Keratinocyte (primary cell): ENCODE data around the gene ZFAND6. TPM values are rescaled to one million over a fixed set of nuclear protein-coding genes. Genes with fewer than 3 reads are reported as not detected.

ENCODE experiments used
- DNase-seq: peaks from one replicate; pipeline ENCODE4 v3.0.0-alpha.2; 2011; ENCODE audit warnings: low read depth, missing footprints, low spot score
- FAIRE-seq: peaks from 2 replicates; lab custom pipeline; 2011; peaks lifted over from hg19 to GRCh38; lab: Jason Lieb, UNC
- H2AFZ ChIP-seq: 2 replicates; pipeline ENCODE4 v1.6.0; 2012; ENCODE audit warnings: low read length, control low read depth, inconsistent platforms; ENCODE audit not compliant: control insufficient read depth
- H3K27ac ChIP-seq: 2 replicates; pipeline ENCODE4 v1.5.1; 2011; ENCODE audit warnings: low read length; ENCODE audit not compliant: control insufficient read depth, insufficient read depth
- H3K27me3 ChIP-seq: 3 replicates; pipeline ENCODE4 v1.6.0; 2011; ENCODE audit warnings: low read length; ENCODE audit not compliant: control insufficient read depth, insufficient read depth; ENCODE audit errors: extremely low read depth
- H3K36me3 ChIP-seq, 2 experiments: 2 replicates in 1 of 2; 3 replicates in 1 of 2; pipeline ENCODE4 v1.5.1; 2011; ENCODE audit warnings: low read length in 2 of 2, mild to moderate bottlenecking in 1 of 2; ENCODE audit not compliant: control insufficient read depth in 2 of 2, insufficient read depth in 2 of 2; ENCODE audit errors: extremely low read depth in 1 of 2
- H3K4me1 ChIP-seq: 3 replicates; pipeline ENCODE4 v1.5.1; 2011; ENCODE audit warnings: low read length; ENCODE audit not compliant: control insufficient read depth, insufficient read depth; ENCODE audit errors: extremely low read depth
- H3K4me2 ChIP-seq: 3 replicates; pipeline ENCODE4 v1.6.0; 2011; ENCODE audit warnings: low read depth, low read length; ENCODE audit not compliant: control insufficient read depth, insufficient read depth; ENCODE audit errors: extremely low read depth
- H3K4me3 ChIP-seq, 3 experiments: fragments of 200-600 bp in 1 of 3; sonication (generic) in 1 of 3; 2 replicates in 2 of 3; 3 replicates in 1 of 3; pipeline ENCODE4 v1.5.1; 2011 to 2016; ENCODE audit warnings: low read length in 3 of 3, mild to moderate bottlenecking in 3 of 3, control low read depth in 2 of 3, inconsistent platforms in 1 of 3, low read depth in 1 of 3, mixed read lengths in 1 of 3, mixed run types in 1 of 3, moderate library complexity in 1 of 3; ENCODE audit not compliant: control insufficient read depth in 2 of 3, insufficient read depth in 2 of 3; ENCODE audit errors: extremely low read depth in 1 of 3
- H3K79me2 ChIP-seq: 2 replicates; pipeline ENCODE4 v1.6.0; 2012; ENCODE audit warnings: low read length; ENCODE audit not compliant: control insufficient read depth, insufficient read depth
- H3K9ac ChIP-seq: 3 replicates; pipeline ENCODE4 v1.6.0; 2011; ENCODE audit warnings: low read length; ENCODE audit not compliant: control insufficient read depth, insufficient read depth; ENCODE audit errors: extremely low read depth
- H3K9me1 ChIP-seq: 3 replicates; pipeline ENCODE4 v1.6.0; 2011; ENCODE audit warnings: low read length; ENCODE audit not compliant: control insufficient read depth, insufficient read depth; ENCODE audit errors: extremely low read depth
- H3K9me3 ChIP-seq: 2 replicates; pipeline ENCODE4 v1.5.1; 2012; ENCODE audit warnings: low read depth, low read length; ENCODE audit not compliant: control insufficient read depth
- H4K20me1 ChIP-seq: 3 replicates; pipeline ENCODE4 v1.6.0; 2011; ENCODE audit warnings: low read length; ENCODE audit not compliant: control insufficient read depth, insufficient read depth; ENCODE audit errors: extremely low read depth
- CTCF ChIP-seq, 3 experiments: IDR thresholded peaks in 1 of 3; conservative IDR thresholded peaks in 1 of 3; optimal IDR thresholded peaks in 1 of 3; 2 replicates in 2 of 3; 3 replicates in 1 of 3; pipeline versions ENCODE3 to v1.5.1; 2011; ENCODE audit warnings: low read length in 3 of 3, mild to moderate bottlenecking in 3 of 3, moderate library complexity in 2 of 3, control low read depth in 1 of 3, inconsistent platforms in 1 of 3; ENCODE audit not compliant: insufficient read depth in 2 of 3; ENCODE audit errors: extremely low read depth in 1 of 3
- EZH2 ChIP-seq: IDR thresholded peaks from one replicate; pipeline ENCODE4 v1.6.1; 2012; ENCODE audit warnings: inconsistent platforms, mild to moderate bottlenecking, low read length, moderate library complexity
- dilution Hi-C: fragments of 300-500 bp; cut with MboI; formaldehyde crosslinking; loops from one replicate; pipeline ENCODE4 v1.7.0; 2020; ENCODE audit warnings: low sequenced_read_pairs; ENCODE audit not compliant: extremely low pct_ligation_motif_present
- polyA plus RNA-seq, 5 experiments: library from polyadenylated mRNA; depleted of rRNA in 3 of 5; stranded (reverse) in 3 of 5; stranded (forward) in 1 of 5; unstranded in 1 of 5; fragments of >200 nt; gene quantifications; 1 replicate in 1 of 5; 2 replicates in 3 of 5; 3 replicates in 1 of 5; pipeline versions ENCODE4 v1.2.1 to v1.2.3, GENCODE V29; 2011 to 2012; ENCODE audit warnings: missing spikeins in 2 of 5, low read depth in 1 of 5, low replicate concordance in 1 of 5

Gene ZFAND6
- polyA plus RNA-seq, 1 donor (not counting 4 experiments of a cell fraction or from before 2014, with no cell fraction given): 142 TPM

DNA sequence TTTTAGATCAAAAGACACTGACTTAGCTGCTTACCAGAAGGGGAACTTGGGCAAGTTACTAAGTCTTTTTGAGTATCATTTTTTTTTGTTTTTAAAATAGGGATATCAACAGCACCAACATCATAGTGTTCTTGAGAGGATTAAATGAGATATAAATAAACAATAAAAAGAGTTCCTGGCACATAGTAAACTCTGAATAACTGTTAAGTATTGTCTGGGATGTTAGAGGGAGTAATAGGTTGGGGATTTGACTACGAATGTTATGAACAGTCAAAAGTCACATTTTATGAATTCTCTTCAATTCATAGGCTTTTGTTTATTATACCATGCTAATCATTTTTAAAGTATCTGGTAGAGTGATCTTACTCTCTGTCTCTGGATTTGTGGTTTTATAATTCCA lies 55.5 kb downstream of the ZFAND6 start:
- dilution Hi-C loops: no loop called here
- Histone ChIP-seq H4K20me1 (no peaks in the 10 kb centered on the region), H3K36me3 (no peaks in the 10 kb centered on the region), H3K4me2 (no peak overlapping the region), H3K9me1 (no peaks in the 10 kb centered on the region), H3K27ac (no peak overlapping the region), H3K79me2 (peaks cover 35% of the 10 kb centered on the region), H3K9ac (no peak overlapping the region), H3K4me1 (no peaks in the 10 kb centered on the region), H3K4me3 (no peak overlapping the region), H3K27me3 (no peaks in the 10 kb centered on the region), H3K9me3 (no peaks in the 10 kb centered on the region), H2AFZ (no peak overlapping the region)
- FAIRE-seq: no peak
- no peak for TF ChIP-seq CTCF (optimal IDR thresholded peaks at IDR 0.05 in 1 of 3, IDR thresholded peaks at IDR 0.05 in 1 of 3, conservative IDR thresholded peaks at IDR 0.05 in 1 of 3; ENCODE audit: extremely low read depth in 1 of 3, insufficient read depth in 2 of 3, low read length in 3 of 3)
- TF ChIP-seq EZH2: no peak
- no peak for DNase-seq

GRCh38 chr15:80118956-80119355 lies 59.5 kb downstream of the ZFAND6 start:
- no peaks in the 10 kb centered on the region for H3K9me3 ChIP-seq
- H3K9ac ChIP-seq: no peak overlapping the region
- TF ChIP-seq CTCF (optimal IDR thresholded peaks at IDR 0.05 in 1 of 3, IDR thresholded peaks at IDR 0.05 in 1 of 3, conservative IDR thresholded peaks at IDR 0.05 in 1 of 3; ENCODE audit: extremely low read depth in 1 of 3, insufficient read depth in 2 of 3, low read length in 3 of 3): no peak
- no peaks in the 10 kb centered on the region for H3K27me3 ChIP-seq
- no peaks in the 10 kb centered on the region for H3K9me1 ChIP-seq
- H2AFZ ChIP-seq: no peak overlapping the region
- H3K4me1 ChIP-seq: no peaks in the 10 kb centered on the region
- H4K20me1 ChIP-seq: no peaks in the 10 kb centered on the region
- H3K79me2 ChIP-seq: peaks cover 24% of the 10 kb centered on the region
- no peak overlapping the region for H3K27ac ChIP-seq
- no peak for FAIRE-seq
- H3K4me2 ChIP-seq: no peak overlapping the region
- no peak for DNase-seq
- no peak overlapping the region for H3K4me3 ChIP-seq
- H3K36me3 ChIP-seq: peaks cover 0 to 4% of the 10 kb centered on the region in 2 experiments
- dilution Hi-C loops: no loop called here
